GM19455 (cell line): ENCODE results near the gene ZNF814.
"Not testable (repeated sequence)": the region's sequence is repeated elsewhere in the genome, so short reads cannot be mapped to it uniquely, and the experiment has no call there.

Source experiments
- ATAC-seq: cut with Tn5 transposase; IDR thresholded peaks from one replicate; pipeline ENCODE4 v1.9.1; 2021; ENCODE audit not compliant: unreplicated experiment

The ZNF814 gene

DNA sequence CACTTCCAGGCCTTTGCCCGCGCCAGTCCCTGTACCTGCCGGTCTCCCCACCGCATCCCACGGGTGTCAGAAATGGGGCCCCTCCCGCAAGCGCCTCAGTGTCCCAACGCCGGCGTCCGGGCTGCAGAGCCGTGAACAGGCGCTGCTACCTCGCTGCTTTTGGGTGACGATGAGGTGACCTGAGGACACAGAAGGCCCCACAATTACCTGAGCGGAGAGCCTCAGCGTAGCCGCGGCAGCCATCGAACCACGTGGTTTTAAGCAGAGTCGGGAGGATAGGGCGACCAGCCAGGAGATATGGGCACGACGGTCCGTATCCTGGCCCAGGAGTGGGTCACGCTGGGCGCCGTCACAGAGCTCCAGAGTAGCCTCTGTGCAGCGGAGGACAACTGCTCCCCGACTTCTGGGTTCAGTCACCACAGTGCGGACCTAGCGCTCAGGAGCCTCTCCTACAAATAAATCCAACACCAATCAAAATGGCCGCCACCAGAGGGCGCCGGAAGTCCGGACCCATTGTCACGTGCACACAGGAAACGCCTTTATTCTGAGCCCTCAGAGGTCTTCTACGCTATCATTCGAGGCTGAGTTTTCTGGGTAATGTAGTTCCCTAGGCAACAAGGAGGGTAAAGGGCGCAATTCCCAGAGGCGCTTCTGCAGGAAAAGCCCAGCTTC, at the start of gene ZNF814:
Gene ZNF814, minus strand, starts transcription at position 478 of the 672 bp plus-strand sequence. Its CDS starts 235 bp downstream, at position 243.
- ATAC-seq, result no peak

DNA sequence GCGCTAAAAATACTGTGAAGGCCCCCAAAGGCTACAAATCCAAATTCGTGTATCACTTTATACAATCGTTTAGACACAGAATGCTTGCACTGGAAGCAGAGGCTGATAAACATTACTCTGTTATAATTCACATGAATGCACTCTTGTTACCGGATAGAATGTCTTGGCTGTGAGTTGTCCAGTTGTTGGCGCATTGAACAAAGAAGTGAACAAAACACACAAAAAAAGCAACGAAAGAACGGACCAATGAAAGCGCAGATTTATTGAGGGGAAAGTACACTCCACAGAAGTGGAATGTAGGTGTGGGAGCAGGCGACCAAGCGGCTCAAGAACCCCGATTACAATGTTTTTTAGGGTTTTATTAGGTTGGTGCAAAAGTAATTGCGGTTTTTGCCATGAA, 46.9 kb upstream of the ZNF814 start:
- ATAC-seq, result no peak

DNA sequence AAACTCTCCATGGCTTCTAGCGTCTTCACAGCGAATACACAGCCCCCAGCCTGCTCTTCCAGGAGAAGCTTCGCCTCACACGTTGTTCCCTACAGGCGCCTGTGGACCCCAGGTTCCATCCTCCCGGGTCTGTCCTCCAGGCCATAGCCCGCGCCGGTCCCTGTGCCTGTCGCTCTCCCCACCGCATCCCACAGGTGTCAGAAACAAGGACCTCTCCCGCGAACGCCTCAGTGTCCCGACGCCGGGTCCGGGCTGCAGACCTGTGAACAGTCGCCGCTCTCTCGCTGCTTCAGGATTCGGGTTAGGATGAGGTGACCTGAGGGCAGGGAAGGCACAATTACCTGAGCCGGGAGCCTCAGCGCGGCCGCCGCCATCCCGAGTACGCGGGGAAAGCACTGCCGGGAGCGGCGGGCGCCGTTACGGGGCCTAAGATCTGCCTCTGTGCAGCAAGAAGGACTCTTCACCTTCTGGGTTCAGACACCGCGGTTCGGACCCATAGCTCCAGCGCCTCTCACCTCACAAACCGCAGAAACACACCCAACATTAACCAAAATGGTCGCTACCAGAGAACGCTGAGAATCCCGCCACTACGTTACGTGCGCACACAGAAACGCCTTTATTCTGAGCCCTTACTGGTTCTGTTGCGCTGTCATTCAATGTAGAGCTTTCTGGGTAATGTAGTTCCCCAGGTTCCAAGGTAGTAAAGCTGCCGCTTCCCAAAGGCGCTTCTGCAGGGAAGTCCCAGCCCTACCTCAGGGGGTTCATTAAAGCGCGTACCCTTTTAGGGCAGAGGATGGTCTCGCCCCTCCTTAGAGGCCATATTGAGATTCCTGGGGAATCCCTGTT, 46.2 kb upstream of the ZNF814 start, which contains the start of gene ZNF418:
Gene ZNF418, minus strand, starts transcription at position 583 of the 846 bp plus-strand sequence. CDS start 1,580 bp downstream, outside the sequence.
- ATAC-seq, result no peak

GRCh38 chr19:57927587-57927986, 38.8 kb upstream of the ZNF814 start:
- ATAC-seq, result no peak

DNA sequence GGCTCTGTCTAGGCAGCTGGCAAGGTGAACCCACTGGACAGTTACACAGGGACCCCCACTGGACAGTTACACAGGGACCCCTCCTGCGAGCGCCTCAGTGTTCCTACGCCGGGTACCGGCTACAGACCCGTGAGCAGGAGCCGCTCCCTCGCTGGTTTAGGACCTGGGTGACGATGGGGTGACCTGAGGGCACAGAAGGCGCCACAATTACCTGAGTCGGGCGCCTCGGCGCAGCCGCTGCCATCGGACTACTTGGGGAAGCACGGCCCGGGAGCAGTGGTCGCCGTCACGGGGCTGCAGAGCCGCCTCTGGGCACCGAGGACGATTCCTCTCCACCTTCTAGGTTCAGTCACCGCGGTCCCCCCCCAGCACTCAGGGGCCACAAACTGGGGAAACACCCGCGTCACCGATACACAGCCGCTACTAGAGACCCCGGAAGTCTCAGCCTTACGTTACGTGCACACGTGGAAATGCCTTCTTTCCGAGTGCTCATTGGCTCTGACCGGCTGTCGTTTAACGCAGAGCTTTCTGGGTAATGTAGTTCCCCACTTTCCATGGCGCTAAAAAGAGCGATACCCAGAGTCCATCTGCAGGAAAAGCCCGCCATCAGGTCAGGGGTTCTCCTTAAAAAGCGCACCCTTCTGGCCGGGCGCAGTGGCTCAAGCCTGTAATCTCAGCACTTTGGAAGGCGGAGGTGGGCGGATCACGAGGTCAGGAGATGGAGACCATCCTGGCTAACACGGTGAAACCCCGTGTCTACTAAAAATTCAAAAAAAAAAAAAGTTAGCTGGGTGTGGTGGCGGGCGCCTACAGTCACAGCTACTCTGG, 27.5 kb upstream of the ZNF814 start, which contains the start of gene ZNF417:
Gene ZNF417, minus strand, starts transcription at position 425 of the 828 bp plus-strand sequence. Its CDS starts 181 bp downstream, at position 244.
- peak; percentile 98 for ATAC-seq

- no peak for ATAC-seq
Measured at GRCh38 chr19:57914531-57914930, 25.7 kb upstream of the ZNF814 start.

DNA sequence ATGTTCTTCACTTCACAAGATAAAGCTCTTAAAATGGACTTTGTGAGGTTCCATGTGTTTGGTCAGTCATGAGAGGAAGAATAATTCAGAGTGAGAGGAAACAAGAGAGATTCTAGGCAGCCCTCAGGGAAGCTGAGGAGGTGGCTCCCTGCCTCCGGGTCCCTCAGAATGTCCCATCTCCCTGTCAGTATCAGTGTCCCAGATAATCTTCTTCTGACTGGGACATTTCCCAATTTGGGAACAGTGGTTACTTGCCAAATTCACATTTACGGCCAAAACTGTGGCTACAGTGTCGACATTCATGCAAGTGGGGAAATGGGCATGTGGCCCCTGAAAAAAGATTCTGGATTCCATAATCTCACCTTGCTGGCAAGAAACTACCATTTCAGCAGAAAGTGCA, 18.6 kb upstream of the ZNF814 start:
- no peak for ATAC-seq

DNA sequence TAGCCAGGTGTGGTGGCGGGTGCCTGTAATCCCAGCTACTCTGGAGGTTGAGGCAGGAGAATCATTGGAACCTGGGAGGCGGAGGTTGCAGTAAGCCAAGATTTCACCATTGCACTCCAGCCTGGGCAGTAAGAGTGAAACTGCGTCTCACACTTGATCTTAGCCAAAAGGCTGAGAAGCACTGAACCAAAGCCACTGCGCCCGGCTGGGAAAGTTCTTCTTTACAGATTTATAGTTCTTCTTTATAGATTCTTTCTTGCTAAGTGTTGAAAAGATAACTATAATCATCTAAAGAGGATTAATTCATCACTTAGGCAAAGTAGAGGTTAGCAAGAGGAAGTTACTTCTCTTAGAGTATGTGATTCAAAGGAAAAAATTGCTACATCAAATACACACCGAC, 16.4 kb upstream of the ZNF814 start:
- ATAC-seq, result no peak

DNA sequence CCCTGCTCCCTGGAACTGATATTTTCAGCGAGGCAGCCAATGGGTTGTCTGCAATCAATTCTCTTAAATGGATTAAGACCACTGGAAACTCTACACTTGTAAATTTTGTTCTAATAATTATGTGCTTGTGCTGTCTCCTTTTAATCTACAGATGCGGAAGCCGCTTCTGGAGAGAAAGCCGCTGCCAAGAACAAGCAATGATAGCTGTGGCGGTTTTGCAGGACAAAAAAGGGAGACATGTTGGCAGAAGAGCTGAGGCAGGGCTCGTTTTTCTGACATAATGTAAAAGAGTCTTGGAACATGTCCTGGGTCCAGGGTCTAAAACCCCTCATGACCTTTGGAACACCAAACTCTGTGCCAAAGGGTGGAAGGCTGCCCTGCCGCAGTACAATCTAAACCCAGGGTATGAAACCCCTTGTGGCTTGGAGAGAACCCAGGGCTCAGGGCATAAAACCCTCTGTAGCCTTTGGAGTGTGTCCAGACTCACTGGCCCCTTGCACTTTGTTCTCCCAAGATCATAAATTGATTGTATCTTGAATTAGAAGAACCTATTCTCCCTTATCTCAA, 14.9 kb upstream of the ZNF814 start:
- no peak for ATAC-seq

DNA sequence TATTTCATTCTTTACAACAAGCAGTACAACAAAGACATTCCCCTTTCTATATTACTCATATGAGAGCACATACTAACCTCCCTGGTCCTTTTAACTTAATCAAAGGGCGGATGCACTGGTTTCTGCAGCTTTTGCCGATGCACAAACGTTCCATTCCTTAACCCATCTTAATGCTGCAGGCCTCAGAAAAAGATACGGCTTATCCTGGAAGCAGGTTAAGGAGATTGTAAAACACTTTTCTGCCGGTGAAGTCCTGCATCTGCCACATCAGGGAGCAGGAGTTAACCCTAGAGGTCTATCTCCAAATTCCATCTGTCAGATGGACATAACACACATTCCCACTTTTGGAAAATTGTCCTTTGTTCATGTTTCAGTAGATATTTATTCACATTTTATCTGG, 11.5 kb upstream of the ZNF814 start:
- ATAC-seq, result no peak

- not testable (repeated sequence) for ATAC-seq
Measured at GRCh38 chr19:57890706-57891105, 1.9 kb upstream of the ZNF814 start.

- ATAC-seq, result no peak
Measured at GRCh38 chr19:57888107-57888559, 704 bp downstream of the ZNF814 start.

DNA sequence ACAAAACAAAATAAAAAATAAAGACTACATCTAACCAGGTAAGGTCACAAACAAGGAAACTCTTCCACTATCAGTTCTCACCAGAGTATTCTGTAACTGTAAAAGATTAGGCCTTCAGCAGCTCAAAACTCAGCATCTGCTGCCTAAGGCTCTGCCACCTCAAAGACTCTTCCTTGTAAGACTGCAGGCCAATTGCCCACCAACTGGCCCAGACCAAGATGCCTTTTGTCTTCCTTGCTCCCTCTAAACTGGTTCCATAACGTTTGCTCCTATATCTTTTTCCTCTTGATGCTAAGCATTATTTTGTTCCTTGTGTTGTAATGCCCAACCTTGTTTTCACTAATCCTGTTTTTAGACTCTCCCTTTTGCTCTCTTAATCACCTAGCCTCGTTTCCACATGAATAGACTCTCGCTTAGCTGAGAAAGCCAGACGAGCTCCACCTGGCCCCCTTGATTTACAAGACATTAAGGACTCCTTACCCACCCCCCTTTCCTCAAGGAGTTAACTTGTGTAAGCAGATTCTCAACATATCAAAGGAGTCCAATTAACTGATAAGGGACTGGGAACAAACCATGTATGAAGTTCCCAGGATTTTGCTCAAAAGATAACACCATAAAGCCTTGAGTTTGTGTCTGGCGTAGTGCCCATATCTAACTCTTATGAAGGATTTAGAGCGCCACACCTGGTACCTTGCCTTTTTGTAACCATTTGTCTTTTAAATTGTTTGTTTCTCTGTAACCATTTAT, 1.5 kb downstream of the ZNF814 start:
- ATAC-seq, result no peak

DNA sequence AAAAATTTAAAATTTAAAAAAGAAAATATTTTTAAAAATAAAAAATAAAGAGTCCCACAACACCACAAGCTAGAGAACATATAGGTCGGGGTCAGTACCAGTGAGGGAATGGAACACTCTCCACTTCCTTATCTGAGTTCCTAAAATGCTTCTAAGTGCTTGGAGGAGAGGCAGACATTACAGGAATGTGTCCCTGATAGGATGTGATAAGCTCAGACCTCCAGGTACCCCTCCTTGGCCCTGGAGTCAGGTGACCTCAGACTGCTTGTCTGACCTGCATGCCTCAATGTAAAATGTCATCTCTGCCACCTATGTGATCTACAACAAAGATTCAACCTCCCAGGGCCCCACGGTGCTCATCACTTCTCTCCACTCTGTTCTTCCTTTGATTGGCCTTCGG, 2.8 kb downstream of the ZNF814 start:
- no peak for ATAC-seq

GRCh38 chr19:57873883-57874799, 14.7 kb downstream of the ZNF814 start:
- not testable (repeated sequence) for ATAC-seq

DNA sequence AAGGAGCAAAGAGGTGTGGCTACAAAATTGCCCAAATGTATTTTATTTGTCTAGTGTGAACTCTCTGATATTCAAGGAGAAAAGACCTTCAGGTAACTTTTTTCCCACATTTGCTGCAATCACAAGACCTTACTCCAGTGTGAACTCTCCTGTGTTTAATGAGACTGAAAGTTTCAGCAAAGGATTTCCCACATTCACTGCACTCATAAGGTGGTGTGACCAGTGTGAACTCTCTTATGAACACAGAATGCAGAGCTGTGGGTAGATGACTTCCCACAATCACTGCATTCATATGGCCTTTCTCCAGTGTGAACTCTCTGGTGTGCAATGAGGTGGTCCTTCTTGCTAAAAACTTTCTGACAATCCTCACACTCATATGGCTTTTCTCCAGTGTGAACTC, 16.4 kb downstream of the ZNF814 start:
- no peak for ATAC-seq

- no peak for ATAC-seq
Measured at GRCh38 chr19:57870225-57870624, 18.6 kb downstream of the ZNF814 start.

DNA sequence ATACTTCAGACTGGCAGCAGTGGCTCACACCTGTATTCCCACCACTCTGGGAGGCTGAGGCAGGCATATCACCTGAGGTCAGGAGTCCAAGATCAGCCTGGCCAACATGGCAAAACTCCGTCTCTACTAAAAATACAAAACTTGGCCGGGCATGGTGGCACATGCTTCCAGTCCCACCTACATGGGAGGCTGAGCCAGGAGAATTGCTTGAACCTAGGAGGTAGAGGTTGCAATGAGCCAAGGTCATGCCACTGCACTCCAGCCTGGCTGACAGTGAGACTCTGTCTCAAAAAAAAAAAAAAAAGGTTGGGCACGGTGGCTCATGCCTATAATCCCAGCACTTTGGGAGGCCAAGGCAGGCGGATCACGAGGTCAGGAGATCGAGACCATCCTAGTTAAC, 19.2 kb downstream of the ZNF814 start:
- not testable (repeated sequence) for ATAC-seq
